ENCODE measurements around the gene S100A7A.
A peak's percentile ranks its signal among the peaks of the same experiment; 100 is the strongest.
"Not testable (repeated sequence)": the region's sequence is repeated elsewhere in the genome, so short reads cannot be mapped to it uniquely, and the experiment has no call there.

Gene S100A7A

GRCh38 chr1:153459655-153460054 is 43.3 kb downstream of the S100A7A start:
- DNase-seq (ENCODE audit: low spot score): no peak

- DNase-seq (ENCODE audit: low spot score): no peak
Observed at GRCh38 chr1:153460551-153460950, 44.2 kb downstream of the S100A7A start, which contains the start of gene S100A7. S100A7 (minus strand) TSS chr1:153460651; CDS start chr1:153459013, 1,638 bp downstream.

GRCh38 chr1:153462741-153463140 is 46.4 kb downstream of the S100A7A start:
- DNase-seq (ENCODE audit: low spot score): not testable (repeated sequence)

- DNase-seq (ENCODE audit: low spot score): peak; percentile 86
Observed at GRCh38 chr1:153465811-153466636, 49.7 kb downstream of the S100A7A start.

- DNase-seq (ENCODE audit: low spot score): no peak
Observed at GRCh38 chr1:153466908-153467307, 50.6 kb downstream of the S100A7A start.

GRCh38 chr1:153470707-153471106 is 54.4 kb downstream of the S100A7A start:
- no peak for DNase-seq (ENCODE audit: low spot score)

Measured in D341Med (cell line).